Measurements from ENCODE around the gene LRMDA.

Gene LRMDA

GRCh38 chr10:75803816-75804552, 372.6 kb downstream of the LRMDA start:
- H3K4me3 ChIP-seq (ENCODE audit: low read length) = no peak overlapping the region
- H3K9me3 ChIP-seq (ENCODE audit: low read length) = no peaks in the 10 kb centered on the region
- H3K4me1 ChIP-seq (ENCODE audit: insufficient read depth, low read length) = no peaks in the 10 kb centered on the region
- H3K27me3 ChIP-seq (ENCODE audit: insufficient read depth, low read length) = no peaks in the 10 kb centered on the region
- no peak overlapping the region for H2AFZ ChIP-seq (ENCODE audit: low read depth, low read length)
- no peaks in the 10 kb centered on the region for H3K36me3 ChIP-seq (ENCODE audit: insufficient read depth, low read length)

- Histone ChIP-seq H3K27me3 (ENCODE audit: insufficient read depth, low read length) (no peaks in the 10 kb centered on the region), H3K36me3 (ENCODE audit: insufficient read depth, low read length) (no peaks in the 10 kb centered on the region), H2AFZ (ENCODE audit: low read depth, low read length) (no peak overlapping the region)
Measured at GRCh38 chr10:75806186-75806585, 374.8 kb downstream of the LRMDA start.

GRCh38 chr10:75807456-75807855, 376.0 kb downstream of the LRMDA start:
- no peak overlapping the region for H3K4me3 ChIP-seq (ENCODE audit: low read length)
- no peaks in the 10 kb centered on the region for H3K9me3 ChIP-seq (ENCODE audit: low read length)
- H3K36me3 ChIP-seq (ENCODE audit: insufficient read depth, low read length) = no peaks in the 10 kb centered on the region
- no peaks in the 10 kb centered on the region for H3K27me3 ChIP-seq (ENCODE audit: insufficient read depth, low read length)
- no peak overlapping the region for H2AFZ ChIP-seq (ENCODE audit: low read depth, low read length)
- H3K4me1 ChIP-seq (ENCODE audit: insufficient read depth, low read length) = no peaks in the 10 kb centered on the region

More at GRCh38 chr10:75806186-75806585, 374.8 kb downstream of the LRMDA start:
- no peaks in the 10 kb centered on the region for H3K9me3 ChIP-seq (ENCODE audit: low read length)
- H3K4me1 ChIP-seq (ENCODE audit: insufficient read depth, low read length) = no peaks in the 10 kb centered on the region
- no peak overlapping the region for H3K4me3 ChIP-seq (ENCODE audit: low read length)

GRCh38 chr10:75809003-75809402, 377.6 kb downstream of the LRMDA start:
- Histone ChIP-seq H3K9me3 (ENCODE audit: low read length) (no peaks in the 10 kb centered on the region), H3K27me3 (ENCODE audit: insufficient read depth, low read length) (no peaks in the 10 kb centered on the region), H2AFZ (ENCODE audit: low read depth, low read length) (no peak overlapping the region), H3K36me3 (ENCODE audit: insufficient read depth, low read length) (no peaks in the 10 kb centered on the region), H3K4me3 (ENCODE audit: low read length) (no peak overlapping the region), H3K4me1 (ENCODE audit: insufficient read depth, low read length) (no peaks in the 10 kb centered on the region)

GRCh38 chr10:75814014-75814413, 382.6 kb downstream of the LRMDA start:
- H3K9me3 ChIP-seq (ENCODE audit: low read length) = no peaks in the 10 kb centered on the region
- H3K27me3 ChIP-seq (ENCODE audit: insufficient read depth, low read length) = no peaks in the 10 kb centered on the region
- no peaks in the 10 kb centered on the region for H3K4me1 ChIP-seq (ENCODE audit: insufficient read depth, low read length)
- no peak overlapping the region for H3K4me3 ChIP-seq (ENCODE audit: low read length)
- H3K36me3 ChIP-seq (ENCODE audit: insufficient read depth, low read length) = no peaks in the 10 kb centered on the region
- no peak overlapping the region for H2AFZ ChIP-seq (ENCODE audit: low read depth, low read length)

- no peaks in the 10 kb centered on the region for H3K36me3 ChIP-seq (ENCODE audit: insufficient read depth, low read length)
- H3K9me3 ChIP-seq (ENCODE audit: low read length) = no peaks in the 10 kb centered on the region
- no peak overlapping the region for H2AFZ ChIP-seq (ENCODE audit: low read depth, low read length)
- no peaks in the 10 kb centered on the region for H3K27me3 ChIP-seq (ENCODE audit: insufficient read depth, low read length)
- no peaks in the 10 kb centered on the region for H3K4me1 ChIP-seq (ENCODE audit: insufficient read depth, low read length)
- H3K4me3 ChIP-seq (ENCODE audit: low read length) = no peak overlapping the region
Measured at GRCh38 chr10:75815066-75815465, 383.6 kb downstream of the LRMDA start.

- Histone ChIP-seq H3K4me1 (ENCODE audit: insufficient read depth, low read length) (no peaks in the 10 kb centered on the region), H3K27me3 (ENCODE audit: insufficient read depth, low read length) (no peaks in the 10 kb centered on the region), H3K36me3 (ENCODE audit: insufficient read depth, low read length) (no peaks in the 10 kb centered on the region), H3K4me3 (ENCODE audit: low read length) (no peak overlapping the region), H2AFZ (ENCODE audit: low read depth, low read length) (no peak overlapping the region), H3K9me3 (ENCODE audit: low read length) (no peaks in the 10 kb centered on the region)
Measured at GRCh38 chr10:75817198-75817597, 385.8 kb downstream of the LRMDA start.

- Histone ChIP-seq H3K4me1 (ENCODE audit: insufficient read depth, low read length) (no peaks in the 10 kb centered on the region), H3K27me3 (ENCODE audit: insufficient read depth, low read length) (no peaks in the 10 kb centered on the region)
Measured at GRCh38 chr10:75818552-75818951, 387.1 kb downstream of the LRMDA start.

GRCh38 chr10:75825235-75825634, 393.8 kb downstream of the LRMDA start:
- Histone ChIP-seq H3K27me3 (ENCODE audit: insufficient read depth, low read length) (no peaks in the 10 kb centered on the region), H2AFZ (ENCODE audit: low read depth, low read length) (no peak overlapping the region), H3K4me3 (ENCODE audit: low read length) (no peak overlapping the region), H3K9me3 (ENCODE audit: low read length) (no peaks in the 10 kb centered on the region), H3K4me1 (ENCODE audit: insufficient read depth, low read length) (no peaks in the 10 kb centered on the region), H3K36me3 (ENCODE audit: insufficient read depth, low read length) (no peaks in the 10 kb centered on the region)

More at GRCh38 chr10:75818552-75818951, 387.1 kb downstream of the LRMDA start:
- Histone ChIP-seq H3K4me3 (ENCODE audit: low read length) (no peak overlapping the region), H2AFZ (ENCODE audit: low read depth, low read length) (no peak overlapping the region), H3K36me3 (ENCODE audit: insufficient read depth, low read length) (no peaks in the 10 kb centered on the region), H3K9me3 (ENCODE audit: low read length) (no peaks in the 10 kb centered on the region)

GRCh38 chr10:75825661-75826060, 394.2 kb downstream of the LRMDA start:
- Histone ChIP-seq H3K27me3 (ENCODE audit: insufficient read depth, low read length) (no peaks in the 10 kb centered on the region), H2AFZ (ENCODE audit: low read depth, low read length) (no peak overlapping the region), H3K9me3 (ENCODE audit: low read length) (no peaks in the 10 kb centered on the region), H3K4me3 (ENCODE audit: low read length) (no peak overlapping the region), H3K4me1 (ENCODE audit: insufficient read depth, low read length) (no peaks in the 10 kb centered on the region), H3K36me3 (ENCODE audit: insufficient read depth, low read length) (no peaks in the 10 kb centered on the region)

GRCh38 chr10:75826846-75827245, 395.4 kb downstream of the LRMDA start:
- Histone ChIP-seq H3K4me3 (ENCODE audit: low read length) (no peak overlapping the region), H3K36me3 (ENCODE audit: insufficient read depth, low read length) (no peaks in the 10 kb centered on the region), H3K9me3 (ENCODE audit: low read length) (no peaks in the 10 kb centered on the region), H3K4me1 (ENCODE audit: insufficient read depth, low read length) (no peaks in the 10 kb centered on the region), H2AFZ (ENCODE audit: low read depth, low read length) (no peak overlapping the region), H3K27me3 (ENCODE audit: insufficient read depth, low read length) (no peaks in the 10 kb centered on the region)

GRCh38 chr10:75827587-75828021, 396.2 kb downstream of the LRMDA start:
- H3K36me3 ChIP-seq (ENCODE audit: insufficient read depth, low read length) = no peaks in the 10 kb centered on the region
- no peak overlapping the region for H3K4me3 ChIP-seq (ENCODE audit: low read length)
- no peaks in the 10 kb centered on the region for H3K27me3 ChIP-seq (ENCODE audit: insufficient read depth, low read length)
- no peak overlapping the region for H2AFZ ChIP-seq (ENCODE audit: low read depth, low read length)
- no peaks in the 10 kb centered on the region for H3K9me3 ChIP-seq (ENCODE audit: low read length)
- H3K4me1 ChIP-seq (ENCODE audit: insufficient read depth, low read length) = no peaks in the 10 kb centered on the region

- H3K36me3 ChIP-seq (ENCODE audit: insufficient read depth, low read length) = no peaks in the 10 kb centered on the region
- H3K4me1 ChIP-seq (ENCODE audit: insufficient read depth, low read length) = no peaks in the 10 kb centered on the region
- H2AFZ ChIP-seq (ENCODE audit: low read depth, low read length) = no peak overlapping the region
- no peaks in the 10 kb centered on the region for H3K9me3 ChIP-seq (ENCODE audit: low read length)
- H3K4me3 ChIP-seq (ENCODE audit: low read length) = no peak overlapping the region
- H3K27me3 ChIP-seq (ENCODE audit: insufficient read depth, low read length) = no peaks in the 10 kb centered on the region
Measured at GRCh38 chr10:75828413-75828812, 397.0 kb downstream of the LRMDA start.

GRCh38 chr10:75836064-75836463, 404.6 kb downstream of the LRMDA start:
- H3K9me3 ChIP-seq (ENCODE audit: low read length) = no peaks in the 10 kb centered on the region
- no peaks in the 10 kb centered on the region for H3K36me3 ChIP-seq (ENCODE audit: insufficient read depth, low read length)
- no peak overlapping the region for H3K4me3 ChIP-seq (ENCODE audit: low read length)
- no peaks in the 10 kb centered on the region for H3K4me1 ChIP-seq (ENCODE audit: insufficient read depth, low read length)
- no peak overlapping the region for H2AFZ ChIP-seq (ENCODE audit: low read depth, low read length)
- H3K27me3 ChIP-seq (ENCODE audit: insufficient read depth, low read length) = no peaks in the 10 kb centered on the region
